NCI-H2196 (cell line): ENCODE measurements around the gene HRH4.
A peak's percentile ranks its signal among the peaks of the same experiment; 100 is the strongest.

Experiments
- DNase-seq: peaks from one replicate; lab custom pipeline; 2025; ENCODE audit not compliant: unreplicated experiment; lab: John Stamatoyannopoulos, UW

HRH4 gene

GRCh38 chr18:24460388-24460787, at the start of gene HRH4:
HRH4 (plus strand) TSS chr18:24460637; CDS start chr18:24460729, 92 bp downstream.
- no peak for DNase-seq

- DNase-seq: no peak
Measured at GRCh38 chr18:24413148-24413547, 47.3 kb upstream of the HRH4 start.

- no peak for DNase-seq
Measured at GRCh38 chr18:24414349-24415003, 46.0 kb upstream of the HRH4 start.

- no peak for DNase-seq
Measured at GRCh38 chr18:24417480-24417879, 43.0 kb upstream of the HRH4 start.

- no peak for DNase-seq
Measured at GRCh38 chr18:24420551-24420950, 39.9 kb upstream of the HRH4 start.

GRCh38 chr18:24421831-24422230, 38.6 kb upstream of the HRH4 start:
- DNase-seq: no peak

GRCh38 chr18:24426073-24426397, 34.4 kb upstream of the HRH4 start:
- no peak for DNase-seq

GRCh38 chr18:24426398-24427294, 33.8 kb upstream of the HRH4 start, which contains the start of gene IMPACT:
IMPACT (plus strand) TSS chr18:24426670; CDS start chr18:24426757, 87 bp downstream.
- DNase-seq: peak; percentile 67

- no peak for DNase-seq
Measured at GRCh38 chr18:24427484-24427883, 33.0 kb upstream of the HRH4 start.

- no peak for DNase-seq
Measured at GRCh38 chr18:24428709-24429108, 31.7 kb upstream of the HRH4 start.

GRCh38 chr18:24429188-24429587, 31.2 kb upstream of the HRH4 start:
- DNase-seq: no peak

GRCh38 chr18:24432618-24433017, 27.8 kb upstream of the HRH4 start:
- no peak for DNase-seq

- DNase-seq: no peak
Measured at GRCh38 chr18:24436939-24437338, 23.5 kb upstream of the HRH4 start.

- no peak for DNase-seq
Measured at GRCh38 chr18:24443870-24444269, 16.6 kb upstream of the HRH4 start.

- no peak for DNase-seq
Measured at GRCh38 chr18:24446453-24446852, 14.0 kb upstream of the HRH4 start.

- DNase-seq: no peak
Measured at GRCh38 chr18:24446953-24447538, 13.4 kb upstream of the HRH4 start.

GRCh38 chr18:24447961-24448360, 12.5 kb upstream of the HRH4 start:
- no peak for DNase-seq

- DNase-seq: no peak
Measured at GRCh38 chr18:24456549-24456948, 3.9 kb upstream of the HRH4 start.

GRCh38 chr18:24459772-24460171, 665 bp upstream of the HRH4 start:
- no peak for DNase-seq

GRCh38 chr18:24461996-24462395, 1.6 kb downstream of the HRH4 start:
- no peak for DNase-seq

GRCh38 chr18:24462838-24463775, 2.7 kb downstream of the HRH4 start:
- DNase-seq: no peak
